Glomerular visceral epithelial cell (primary cell): ENCODE measurements around the gene ALG14.
"Not testable (repeated sequence)": the region's sequence is repeated elsewhere in the genome, so short reads cannot be mapped to it uniquely, and the experiment has no call there.

Experiments used
- DNase-seq: peaks from one replicate; pipeline ENCODE4 v3.0.0-alpha.2; 2016; ENCODE audit errors: extremely low spot score

Gene ALG14

GRCh38 chr1:95042286-95042685 is 30.5 kb downstream of the ALG14 start:
- no peak for DNase-seq

DNA sequence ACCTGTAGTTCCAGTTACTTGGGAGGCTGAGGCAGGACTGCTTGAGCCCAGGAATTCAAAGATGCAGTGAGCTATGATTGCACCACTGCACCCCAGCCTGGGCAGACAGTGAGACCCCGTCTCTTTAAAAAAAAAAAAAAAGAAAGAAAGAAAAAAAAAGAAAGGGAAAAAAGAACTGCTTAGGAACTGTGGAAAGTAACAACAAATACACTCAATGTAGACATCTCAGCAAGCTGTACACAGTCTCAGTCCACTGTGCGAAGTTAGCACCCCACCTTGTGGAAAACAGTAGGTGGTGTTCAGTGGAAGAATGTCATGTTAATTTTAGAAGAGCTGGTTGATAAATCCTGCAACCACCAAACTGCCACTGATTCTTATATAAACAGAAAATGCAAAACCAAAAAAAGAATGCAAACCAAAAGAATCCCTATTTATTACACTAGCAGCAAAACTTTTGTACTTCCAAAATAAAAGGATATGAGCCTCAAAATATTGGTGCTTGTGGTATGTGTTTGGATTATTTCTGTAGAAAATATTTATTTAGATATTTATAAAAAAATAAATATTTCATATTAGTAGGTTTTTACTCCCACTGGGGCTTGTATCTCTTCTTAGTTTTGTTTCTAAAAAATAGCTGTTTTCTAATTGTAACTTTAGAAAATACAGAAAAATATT is 31.1 kb downstream of the ALG14 start:
- DNase-seq = peak; percentile 83

GRCh38 chr1:95040032-95040525 is 32.7 kb downstream of the ALG14 start:
- no peak for DNase-seq

DNA sequence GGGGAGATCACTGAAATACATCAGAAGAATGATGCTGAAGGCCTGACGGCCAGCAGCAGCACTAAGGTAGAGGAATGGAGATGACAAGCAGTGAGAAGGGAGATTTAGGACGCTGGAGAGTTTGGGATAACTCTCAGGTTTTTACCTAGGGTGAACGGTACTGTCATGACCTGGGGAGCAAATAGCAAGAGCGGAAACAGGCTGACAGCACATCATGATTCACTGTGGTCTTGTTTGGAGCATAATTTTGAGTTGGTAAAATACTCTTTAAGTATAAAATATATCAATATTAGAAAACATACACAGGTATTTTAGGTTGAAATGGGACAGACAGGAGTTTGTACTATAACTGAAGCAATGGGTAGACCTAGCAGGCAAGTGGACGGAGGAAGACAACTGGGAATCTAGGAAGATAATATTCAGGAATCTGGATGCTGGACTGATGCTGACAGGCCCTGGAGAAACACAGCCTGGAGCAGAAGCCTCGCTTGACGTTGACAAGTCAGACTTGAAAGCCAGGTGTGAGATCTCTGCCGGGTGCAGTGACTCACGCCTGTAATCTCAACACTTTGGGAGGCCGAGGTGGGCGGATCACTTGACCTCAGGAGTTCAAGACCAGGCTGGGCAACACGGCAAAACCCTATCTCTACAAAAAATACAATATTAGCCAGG is 33.3 kb downstream of the ALG14 start:
- DNase-seq = peak; percentile 78

DNA sequence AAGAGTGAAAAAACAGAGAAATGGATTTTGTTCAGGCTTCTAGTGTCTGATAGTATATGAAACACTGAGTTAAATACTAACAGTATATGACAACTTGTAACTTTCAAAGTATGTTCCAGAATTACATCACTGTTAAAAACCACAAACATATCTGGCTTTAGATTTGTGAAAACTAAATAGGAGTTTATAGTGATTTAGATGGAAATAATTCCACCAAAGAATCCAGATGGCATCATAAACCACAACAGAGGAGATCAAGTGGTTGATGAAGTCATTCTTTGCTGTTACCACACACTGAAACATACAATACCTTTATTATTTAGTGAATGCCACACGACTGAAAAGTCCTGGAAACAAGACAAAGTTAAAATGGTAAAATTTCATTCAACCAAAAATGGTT is 37.2 kb downstream of the ALG14 start:
- peak; percentile 90 for DNase-seq

DNA sequence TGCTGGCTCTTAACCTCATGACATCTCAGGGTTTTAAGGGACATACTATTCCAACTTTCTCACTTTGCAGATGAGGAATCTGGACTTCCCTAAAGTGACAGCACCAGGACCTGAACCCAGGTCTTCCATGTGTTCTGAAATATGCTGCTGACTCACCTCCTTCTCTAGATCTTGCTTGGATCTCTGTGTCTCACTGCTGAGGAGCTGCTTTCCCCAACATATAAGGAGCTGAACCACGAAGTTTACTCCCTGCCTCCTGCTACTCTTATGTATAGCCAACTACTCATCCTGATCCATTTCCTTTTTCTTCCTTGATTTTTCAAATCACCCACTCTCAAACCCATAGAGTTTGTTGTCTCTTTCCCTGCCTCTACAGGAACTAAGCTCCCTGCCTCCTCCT is 38.2 kb downstream of the ALG14 start:
- peak; percentile 38 for DNase-seq

DNA sequence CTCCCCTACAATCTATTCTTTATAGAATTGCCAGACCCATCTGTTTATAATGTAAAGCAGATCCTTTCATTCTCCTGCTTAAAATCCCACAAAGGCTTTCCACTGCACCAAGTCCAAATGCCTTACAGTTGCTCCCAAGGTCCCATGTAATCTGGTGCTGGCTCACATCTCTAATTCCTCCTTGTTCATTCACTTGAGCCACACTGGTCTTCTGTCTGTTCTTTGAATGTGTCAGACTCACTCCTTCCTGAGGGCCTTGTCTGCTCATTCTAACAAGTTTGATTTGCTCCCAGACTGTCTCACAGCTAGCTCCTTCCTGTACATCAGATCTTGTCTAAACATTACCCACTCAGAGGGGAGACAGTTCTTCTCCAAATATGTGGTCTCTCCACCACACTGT is 38.9 kb downstream of the ALG14 start:
- DNase-seq = no peak

- DNase-seq = no peak
These were observed 43.2 kb downstream of the ALG14 start for GRCh38 chr1:95029532-95029931.

DNA sequence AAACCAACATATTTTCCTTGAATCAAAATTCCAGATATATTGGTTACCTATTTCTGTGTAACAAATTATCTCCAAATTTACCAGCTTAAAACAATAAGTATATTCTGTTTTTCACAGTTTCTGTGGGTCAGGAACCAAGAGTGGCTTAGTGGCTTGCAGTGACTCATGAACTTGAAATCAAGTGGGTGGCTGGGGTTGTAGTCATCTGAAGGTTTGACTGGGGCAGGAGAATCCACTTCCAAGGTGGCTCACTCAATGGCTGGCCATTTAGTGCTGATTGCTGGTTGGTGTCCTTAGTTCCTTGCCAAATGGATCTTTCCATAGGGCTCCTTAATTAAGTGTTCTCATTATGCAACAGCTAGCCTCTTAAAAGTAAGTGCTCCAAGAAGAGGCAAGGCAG is 43.8 kb downstream of the ALG14 start:
- no peak for DNase-seq

DNA sequence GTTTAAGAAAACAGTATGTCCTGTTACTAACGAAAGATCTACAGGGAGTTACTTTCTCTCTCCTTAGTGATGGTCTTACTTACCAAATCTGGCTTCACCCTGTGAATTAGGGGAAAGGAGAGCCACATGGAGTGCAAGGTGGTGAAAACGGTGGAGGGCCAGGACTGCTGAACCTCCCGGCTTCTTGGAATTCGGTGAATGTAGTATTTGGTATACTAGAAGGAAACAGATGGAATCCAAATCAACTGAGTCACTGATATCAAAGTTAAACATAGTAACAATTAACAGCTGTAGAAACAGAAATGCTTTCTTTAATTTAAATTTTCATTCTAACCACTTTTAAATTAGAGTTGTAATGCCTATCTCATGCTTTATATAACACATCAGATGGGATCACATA is 45.7 kb downstream of the ALG14 start:
- DNase-seq = no peak

DNA sequence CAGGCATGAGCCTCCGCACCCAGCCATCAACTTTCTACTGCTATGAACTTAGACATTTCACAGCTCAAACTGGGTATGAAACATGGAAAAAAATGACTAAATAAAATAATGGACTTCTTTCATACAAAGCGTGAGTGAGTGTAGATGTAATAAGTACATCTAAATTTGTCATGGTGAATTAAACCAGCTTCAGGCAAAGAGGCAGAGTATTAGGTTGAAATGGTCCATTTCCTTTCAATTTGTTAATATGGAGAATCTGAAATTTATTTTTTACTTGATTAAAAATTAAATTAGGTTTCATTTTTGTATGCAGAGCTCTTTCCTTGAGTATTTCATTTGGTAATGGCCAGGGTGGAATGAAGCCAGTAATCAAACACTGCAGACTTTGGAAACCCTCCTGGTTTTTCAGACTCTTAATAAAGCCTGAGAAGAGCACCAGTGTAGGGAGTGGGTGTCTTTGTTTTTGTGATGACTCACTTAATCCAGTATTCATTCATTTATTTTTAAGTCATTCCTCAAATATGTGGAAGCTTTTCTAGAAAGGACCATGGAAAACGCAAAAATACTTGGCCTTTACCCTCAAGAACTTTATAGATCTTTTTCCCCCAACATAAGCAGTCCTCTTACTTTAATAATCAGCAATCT is 49.2 kb downstream of the ALG14 start:
- DNase-seq = peak; percentile 62

DNA sequence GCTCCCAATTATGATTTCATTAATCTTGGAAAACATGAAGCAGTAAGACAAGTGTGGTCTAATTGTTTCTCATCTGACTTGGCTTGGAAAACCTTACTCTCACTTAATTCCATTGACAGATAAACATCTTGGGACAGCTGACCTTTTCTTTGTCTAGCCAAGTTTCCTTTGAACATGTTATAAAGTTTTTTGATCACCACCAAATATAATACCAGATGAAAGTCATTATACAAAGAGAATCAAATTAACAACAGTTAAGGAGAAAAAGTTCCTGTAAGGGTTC is 50.2 kb downstream of the ALG14 start:
- no peak for DNase-seq

- DNase-seq = no peak
These were observed 50.7 kb downstream of the ALG14 start for GRCh38 chr1:95021805-95022643.

- DNase-seq = no peak
These were observed 51.6 kb downstream of the ALG14 start for GRCh38 chr1:95021119-95021518.

- DNase-seq = not testable (repeated sequence)
These were observed 53.3 kb downstream of the ALG14 start for GRCh38 chr1:95019466-95019865.

DNA sequence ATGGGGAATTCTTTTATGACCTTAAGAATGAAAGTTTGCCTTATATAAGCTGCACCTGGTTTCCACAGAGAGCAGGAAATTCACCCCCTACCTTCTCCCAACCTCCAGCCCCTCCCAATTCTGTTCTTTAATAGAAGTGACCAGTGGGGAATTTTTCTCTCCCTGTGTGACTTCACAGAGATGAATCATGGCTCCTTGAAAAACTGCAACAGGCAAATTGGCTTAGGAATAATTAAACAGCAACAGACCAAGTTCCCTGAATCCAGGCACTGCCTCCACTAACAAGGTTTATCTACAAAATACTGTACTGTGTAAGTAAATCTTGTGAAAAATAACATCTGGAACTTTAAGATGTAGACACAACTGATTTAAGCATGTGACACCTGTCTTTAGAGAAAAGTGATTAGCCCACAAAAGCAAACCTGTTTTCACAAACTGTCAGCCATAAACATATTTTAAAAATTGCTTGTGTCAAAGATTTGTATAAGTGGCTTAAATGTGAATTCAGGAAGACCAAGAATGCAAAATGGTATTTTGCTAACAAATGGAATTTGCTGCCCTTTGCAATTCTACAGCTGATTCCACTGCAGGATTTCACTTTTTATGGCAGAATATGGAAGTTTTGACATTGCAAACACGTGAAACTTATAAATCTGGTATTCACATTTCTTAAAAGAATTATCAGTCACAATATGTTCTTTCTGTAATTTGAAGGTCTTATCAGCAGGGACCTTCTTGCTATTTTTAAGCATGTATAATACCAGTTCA is 54.0 kb downstream of the ALG14 start:
- peak; percentile 70 for DNase-seq

GRCh38 chr1:95017775-95018174 is 55.0 kb downstream of the ALG14 start:
- no peak for DNase-seq

DNA sequence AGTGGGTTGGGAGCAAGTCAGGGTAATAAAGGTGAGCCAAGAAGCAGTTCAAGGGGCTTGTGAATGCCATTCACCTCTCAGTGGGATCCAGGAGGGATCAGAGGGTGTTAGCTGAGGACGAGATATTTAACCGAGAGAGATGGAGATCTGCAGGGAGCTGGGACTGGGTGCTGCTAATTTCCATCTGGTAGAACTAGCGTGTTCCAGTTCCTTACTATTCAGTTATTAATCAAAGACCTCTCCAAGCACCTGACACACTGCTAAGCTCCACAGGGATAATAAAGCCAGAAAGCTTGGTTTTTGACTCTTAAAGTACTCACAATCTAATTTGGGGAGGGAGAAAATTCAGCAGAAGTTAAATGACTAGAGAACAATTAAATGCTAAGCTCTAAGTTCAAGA is 57.7 kb downstream of the ALG14 start:
- DNase-seq = no peak

DNA sequence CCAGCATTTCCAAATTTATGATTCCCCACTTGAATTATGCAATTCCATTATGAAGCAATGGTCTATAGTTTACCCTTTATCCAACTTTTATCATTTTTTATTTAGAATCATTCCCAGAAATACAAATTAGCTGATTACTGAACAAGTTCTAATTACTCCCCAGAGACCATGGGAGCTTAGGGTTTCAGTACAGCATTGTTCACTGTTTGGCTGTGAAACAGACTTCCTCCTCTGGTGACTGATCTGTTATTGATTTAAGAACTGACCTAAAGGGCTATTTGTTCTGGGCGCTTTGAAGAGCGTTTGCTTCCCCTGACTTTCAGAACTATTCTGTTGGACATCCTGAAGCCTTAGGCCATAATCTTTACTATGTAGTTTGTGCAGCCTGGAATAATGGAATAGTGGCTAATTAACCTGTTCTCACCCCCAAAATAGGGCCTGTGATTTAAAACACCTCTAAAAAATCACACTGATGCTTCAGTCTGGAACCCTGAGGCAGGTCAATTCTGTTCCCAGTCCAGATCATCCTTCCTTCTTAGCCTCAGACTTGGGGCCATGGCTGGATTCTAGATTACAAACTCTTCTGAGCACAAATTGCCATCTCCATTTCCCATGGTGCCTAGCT is 58.7 kb downstream of the ALG14 start:
- no peak for DNase-seq

- no peak for DNase-seq
These were observed 60.4 kb downstream of the ALG14 start for GRCh38 chr1:95012389-95012788.

DNA sequence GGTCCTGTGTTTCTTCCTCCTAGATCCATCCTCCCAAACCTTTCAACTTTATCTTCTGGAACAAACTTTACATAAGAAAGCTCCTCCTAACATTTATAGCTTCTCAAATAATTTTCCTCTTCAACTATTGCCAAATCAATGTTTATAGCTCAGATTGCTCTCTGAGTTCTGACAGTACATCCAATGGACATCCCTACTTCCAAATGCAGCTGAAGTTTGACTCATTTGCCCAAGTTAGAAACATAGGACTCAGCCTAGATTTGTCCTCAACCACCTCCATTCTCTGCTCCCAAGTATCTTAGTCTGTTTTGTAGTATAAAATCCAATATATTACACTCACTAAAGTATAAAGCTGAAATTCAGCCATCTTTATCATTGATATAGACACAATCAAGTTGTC is 62.6 kb downstream of the ALG14 start:
- DNase-seq = no peak
